ENCODE data around the gene C12orf57. TPM values are rescaled to one million over a fixed set of nuclear protein-coding genes. Genes with fewer than 3 reads are reported as not detected.

C12orf57 gene
- total RNA-seq, 1 experiment from 2014 or later = 158 TPM

GRCh38 chr12:6943722-6944380 is at the start of gene C12orf57, which contains the start of gene RNU7-1 (continued):
- TF ChIP-seq ZNF232 (CRISPR knock-in tag; IDR thresholded peaks at IDR 0.05) (peak; percentile 70; the same call in 1 of the 2 replicates), ZNF138 (CRISPR knock-in tag; conservative IDR thresholded peaks at IDR 0.05) (0 out of 2 replicates have a peak, but pooled peaks have one; percentile 37), EMX1 (CRISPR knock-in tag; IDR thresholded peaks at IDR 0.05) (peak; percentile 100), NR3C1 (CRISPR knock-in tag; conservative IDR thresholded peaks at IDR 0.05; ENCODE audit: low read depth) (no peak), ETV6 (CRISPR knock-in tag; IDR thresholded peaks at IDR 0.05) (0 out of 2 replicates have a peak, but pooled peaks have one; percentile 53), RORB (CRISPR knock-in tag; IDR thresholded peaks at IDR 0.05) (peak; percentile 57), ELF4 (CRISPR knock-in tag; IDR thresholded peaks at IDR 0.05; ENCODE audit: low read depth) (no peak), ZBTB43 (CRISPR knock-in tag; IDR thresholded peaks at IDR 0.05) (peak; percentile 92; the same call in 1 of the 2 replicates), ARID4B (CRISPR knock-in tag; IDR thresholded peaks at IDR 0.05; ENCODE audit: borderline replicate concordance) (peak; percentile 88), ZNF219 (CRISPR knock-in tag; IDR thresholded peaks at IDR 0.05; ENCODE audit: borderline replicate concordance) (0 out of 2 replicates have a peak, but pooled peaks have one; percentile 21), FOXK1 (CRISPR knock-in tag; IDR thresholded peaks at IDR 0.05) (peak; percentile 61), ZNF281 (CRISPR knock-in tag; IDR thresholded peaks at IDR 0.05) (no peak), SOX15 (CRISPR knock-in tag; IDR thresholded peaks at IDR 0.05) (peak; percentile 90), CREB1 (CRISPR knock-in tag; IDR thresholded peaks at IDR 0.05) (no peak), CBFB (CRISPR knock-in tag; IDR thresholded peaks at IDR 0.05; ENCODE audit: low read depth) (peak; percentile 85; the same call in 1 of the 2 replicates), ZNF532 (CRISPR knock-in tag; IDR thresholded peaks at IDR 0.05; ENCODE audit: borderline replicate concordance) (peak; percentile 100), ZNF263 (CRISPR knock-in tag; IDR thresholded peaks at IDR 0.05; ENCODE audit: low read depth) (no peak; the same call in 1 of the 2 replicates), GTF2I (CRISPR knock-in tag; conservative IDR thresholded peaks at IDR 0.05) (no peak), USF2 (CRISPR knock-in tag; IDR thresholded peaks at IDR 0.05) (no peak; the same call in 1 of the 2 replicates), ERG (CRISPR knock-in tag; IDR thresholded peaks at IDR 0.05) (peak; percentile 99), SMAD3 (CRISPR knock-in tag; IDR thresholded peaks at IDR 0.05; ENCODE audit: borderline replicate concordance) (peak; percentile 88), NR2C2 (CRISPR knock-in tag; IDR thresholded peaks at IDR 0.05) (no peak; the same call in 1 of the 2 replicates), KAT7 (CRISPR knock-in tag; IDR thresholded peaks at IDR 0.05; ENCODE audit: borderline replicate concordance) (no peak), HMGA2 (CRISPR knock-in tag; IDR thresholded peaks at IDR 0.05) (no peak), IRF2 (CRISPR knock-in tag; IDR thresholded peaks at IDR 0.05; ENCODE audit: borderline replicate concordance, low read depth) (peak; percentile 85)
